IMR-90 (cell line): ENCODE data around the gene HDAC7. TPM values are rescaled to one million over a fixed set of nuclear protein-coding genes. Genes with fewer than 3 reads are reported as not detected.

Experiments
- ATAC-seq: fragments of 200-7000 bp; cut with Tn5 transposase; 2 replicates; pipeline ENCODE4 v1.9.1; 2020; ENCODE audit warnings: low read depth, mild to moderate bottlenecking, moderate library complexity
- BruUV-seq: library from RNA; stranded (reverse); fragments of 400-500 nt; replicated peaks from 2 replicates; lab custom pipeline; 2021; lab: Mats Ljungman, UMichigan
- CTCF ChIA-PET: fragments of 300-600 bp; formaldehyde crosslinking; extraction: SDS; loops from one replicate; lab custom pipeline; 2021; ENCODE audit warnings: antibody characterized with exemption; lab: Yijun Ruan, JAX
- POLR2A ChIA-PET: fragments of 300-600 bp; sonication (Branson Sonifier 250); formaldehyde crosslinking; loops from one replicate; lab custom pipeline; 2022; ENCODE audit warnings: antibody characterized with exemption; ENCODE audit not compliant: unreplicated experiment; lab: Charles Lee
- DNase-seq: peaks from one replicate; pipeline ENCODE4 v3.0.0; 2013
- H2AFZ ChIP-seq: replicated peaks from 2 replicates; pipeline ENCODE3; 2013; ENCODE audit warnings: low read length, mild to moderate bottlenecking; ENCODE audit not compliant: poor library complexity
- H2AK5ac ChIP-seq: 2 replicates; pipeline ENCODE4 v1.6.1; 2013; ENCODE audit warnings: low read depth, low read length, inconsistent platforms
- H2AK9ac ChIP-seq: replicated peaks from 2 replicates; pipeline ENCODE3; 2013; ENCODE audit warnings: mild to moderate bottlenecking, low read depth, low read length, moderate library complexity; ENCODE audit not compliant: poor library complexity
- H2BK120ac ChIP-seq: 2 replicates; pipeline ENCODE4 v1.6.1; 2013; ENCODE audit warnings: low read depth, low read length, inconsistent platforms
- H2BK15ac ChIP-seq: 3 replicates; pipeline ENCODE4 v1.6.1; 2013; ENCODE audit warnings: low read depth, low read length, inconsistent platforms
- H2BK20ac ChIP-seq: 2 replicates; pipeline ENCODE4 v1.6.1; 2013; ENCODE audit warnings: low read depth, mild to moderate bottlenecking, inconsistent platforms, low read length, moderate library complexity
- H2BK5ac ChIP-seq: 2 replicates; pipeline ENCODE4 v1.6.1; 2013; ENCODE audit warnings: mild to moderate bottlenecking, low read depth, low read length, inconsistent platforms; ENCODE audit not compliant: poor library complexity, severe bottlenecking
- H3K14ac ChIP-seq: replicated peaks from 2 replicates; pipeline ENCODE4 v1.6.1; 2013; ENCODE audit warnings: low read depth, low read length, inconsistent platforms
- H3K18ac ChIP-seq: 2 replicates; pipeline ENCODE4 v1.6.1; 2013; ENCODE audit warnings: low read depth, low read length, control low read depth
- H3K23ac ChIP-seq: 2 replicates; pipeline ENCODE4 v1.6.1; 2013; ENCODE audit warnings: low read depth, low read length, inconsistent platforms
- H3K27ac ChIP-seq: 2 replicates; pipeline ENCODE4 v1.5.1; 2013; ENCODE audit warnings: mild to moderate bottlenecking, control low read depth, low read length; ENCODE audit not compliant: insufficient read depth
- H3K27me3 ChIP-seq: 2 replicates; pipeline ENCODE4 v1.6.1; 2013; ENCODE audit warnings: low read length; ENCODE audit not compliant: control insufficient read depth, insufficient read depth
- H3K36me3 ChIP-seq: 2 replicates; pipeline ENCODE4 v1.6.1; 2013; ENCODE audit warnings: low read length, mixed read lengths; ENCODE audit not compliant: control insufficient read depth, insufficient read depth
- H3K4ac ChIP-seq: 2 replicates; pipeline ENCODE4 v1.6.1; 2013; ENCODE audit warnings: low read depth, low read length, inconsistent platforms
- H3K4me1 ChIP-seq: 2 replicates; pipeline ENCODE4 v1.6.1; 2013; ENCODE audit warnings: low read length, mixed read lengths; ENCODE audit not compliant: control insufficient read depth, insufficient read depth
- H3K4me2 ChIP-seq: 2 replicates; pipeline ENCODE4 v1.6.1; 2013; ENCODE audit warnings: low read depth, mild to moderate bottlenecking, control low read depth, low read length, moderate library complexity
- H3K4me3 ChIP-seq: 2 replicates; pipeline ENCODE4 v1.5.1; 2013; ENCODE audit warnings: low read depth, mild to moderate bottlenecking, control low read depth, low read length, moderate library complexity; ENCODE audit not compliant: insufficient read depth
- H3K56ac ChIP-seq: 2 replicates; pipeline ENCODE4 v1.6.1; 2013; ENCODE audit warnings: low read length, inconsistent platforms; ENCODE audit not compliant: insufficient read depth; ENCODE audit errors: extremely low read depth
- H3K79me1 ChIP-seq, 2 experiments: 2 replicates each; pipeline ENCODE4 v1.6.1; 2013; ENCODE audit warnings: low read length in 2 of 2, inconsistent platforms in 1 of 2, low read depth in 1 of 2
- H3K9ac ChIP-seq: 2 replicates; pipeline ENCODE4 v1.6.1; 2013; ENCODE audit warnings: low read depth, low read length, control low read depth
- H3K9me1 ChIP-seq: 2 replicates; pipeline ENCODE4 v1.6.1; 2013; ENCODE audit warnings: low read length, inconsistent platforms; ENCODE audit not compliant: insufficient read depth
- H3K9me3 ChIP-seq: 2 replicates; pipeline ENCODE4 v1.6.1; 2013; ENCODE audit warnings: low read length; ENCODE audit not compliant: control insufficient read depth, insufficient read depth
- H4K20me1 ChIP-seq: 2 replicates; pipeline ENCODE4 v1.6.1; 2013; ENCODE audit warnings: low read length, inconsistent platforms; ENCODE audit not compliant: insufficient read depth
- H4K5ac ChIP-seq: 2 replicates; pipeline ENCODE4 v1.6.1; 2013; ENCODE audit warnings: mild to moderate bottlenecking, low read depth, low read length, control low read depth
- H4K8ac ChIP-seq, 2 experiments: 2 replicates each; pipeline ENCODE4 v1.6.1; 2013; ENCODE audit warnings: low read depth in 2 of 2, low read length in 2 of 2, control low read depth in 1 of 2, inconsistent platforms in 1 of 2
- H4K91ac ChIP-seq: 2 replicates; pipeline ENCODE4 v1.6.1; 2013; ENCODE audit warnings: low read depth, low read length, inconsistent platforms; ENCODE audit not compliant: insufficient read depth
- CEBPB ChIP-seq: IDR thresholded peaks from 2 replicates; pipeline ENCODE4 v1.6.1; 2012; ENCODE audit warnings: low read depth, low read length, improper control_type of control experiment
- CHD1 ChIP-seq: IDR thresholded peaks from 2 replicates; pipeline ENCODE4 v1.6.1; 2012; ENCODE audit warnings: low read depth, low read length, improper control_type of control experiment
- CTCF ChIP-seq: conservative IDR thresholded peaks from 2 replicates; pipeline ENCODE4 v1.5.1; 2012; ENCODE audit warnings: mild to moderate bottlenecking, low read depth, low read length, improper control_type of control experiment
- ELK1 ChIP-seq: fragments of 150-350 bp; IDR thresholded peaks from 2 replicates; pipeline ENCODE4 v1.6.1; 2016; ENCODE audit warnings: low read depth, mild to moderate bottlenecking, low read length, moderate library complexity, borderline replicate concordance
- FOS ChIP-seq: fragments of 150-350 bp; IDR thresholded peaks from 2 replicates; pipeline ENCODE4 v1.6.1; 2016; ENCODE audit warnings: low read depth, low read length
- MAFK ChIP-seq: IDR thresholded peaks from 2 replicates; pipeline ENCODE4 v1.6.1; 2012; ENCODE audit warnings: low read depth, low read length, improper control_type of control experiment
- MAZ ChIP-seq: IDR thresholded peaks from 2 replicates; pipeline ENCODE4 v1.6.1; 2012; ENCODE audit warnings: low read depth, mild to moderate bottlenecking, low read length, improper control_type of control experiment, moderate library complexity, borderline replicate concordance
- MXI1 ChIP-seq: IDR thresholded peaks from 2 replicates; pipeline ENCODE4 v1.6.1; 2012; ENCODE audit warnings: low read depth, mild to moderate bottlenecking, low read length, moderate library complexity, borderline replicate concordance
- POLR2A ChIP-seq: IDR thresholded peaks from 2 replicates; pipeline ENCODE4 v1.6.1; 2012; ENCODE audit warnings: mild to moderate bottlenecking, low read depth, low read length
- RAD21 ChIP-seq: IDR thresholded peaks from 2 replicates; pipeline ENCODE4 v1.6.1; 2012; ENCODE audit warnings: low read length, improper control_type of control experiment
- RCOR1 ChIP-seq: IDR thresholded peaks from 2 replicates; pipeline ENCODE4 v1.6.1; 2012; ENCODE audit warnings: mild to moderate bottlenecking, low read length, improper control_type of control experiment; ENCODE audit not compliant: insufficient replicate concordance
- RFX5 ChIP-seq: IDR thresholded peaks from 2 replicates; pipeline ENCODE4 v1.8.0; 2012; ENCODE audit warnings: low read depth, mild to moderate bottlenecking, low read length, moderate library complexity
- SMC3 ChIP-seq: fragments of 150-350 bp; IDR thresholded peaks from 2 replicates; pipeline ENCODE4 v1.6.1; 2016; ENCODE audit warnings: low read depth, mild to moderate bottlenecking, antibody characterized with exemption, low read length, moderate library complexity
- USF2 ChIP-seq: fragments of 150-350 bp; IDR thresholded peaks from 2 replicates; pipeline ENCODE4 v1.6.1; 2017; ENCODE audit warnings: mild to moderate bottlenecking, antibody characterized with exemption, low read length, low read depth
- WGBS, 2 experiments: methylation state at CpG; one replicate each; pipeline versions ENCODE4 v1.1.5 to v1.1.7; 2013; ENCODE audit warnings: missing lambda C conversion rate in 2 of 2; ENCODE audit not compliant: insufficient read length in 1 of 2; ENCODE audit errors: extremely low coverage in 2 of 2; 5-methylcytosine and 5-hydroxymethylcytosine counted together
- dilution Hi-C: fragments of 300-500 bp; cut with HindIII; formaldehyde crosslinking; loops from one replicate; pipeline ENCODE4 v1.14.3; 2018; ENCODE audit warnings: low sequenced_read_pairs; ENCODE audit not compliant: unreplicated experiment
- in situ Hi-C: fragments of 300-500 bp; cut with MboI; formaldehyde crosslinking; loops from 3 replicates; pipeline ENCODE4 v1.14.3; 2019; ENCODE audit warnings: low sequenced_read_pairs, inconsistent platforms, mixed read lengths
- intact Hi-C: fragments of 100-400 bp; cut with micrococcal nuclease; formaldehyde crosslinking; loops from 2 replicates; pipeline ENCODE4 v1.10.0; 2022
- polyA plus RNA-seq, 3 experiments: library from polyadenylated mRNA; depleted of rRNA; stranded (reverse); fragments of >200 nt; gene quantifications; 2 replicates each; pipeline ENCODE4 v1.2.3, GENCODE V29; 2012; ENCODE audit warnings: low replicate concordance in 1 of 3
- total RNA-seq: library from RNA; depleted of rRNA; stranded (reverse); fragments of >200 nt; gene quantifications from 2 replicates; pipeline ENCODE4 v1.2.3, GENCODE V29; 2012

The HDAC7 gene
- total and polyA plus RNA-seq, 2 of the 4 experiments (the other 2 are of a cell fraction) = 10.4 to 64.7 TPM

GRCh38 chr12:47785036-47785886, 34.4 kb downstream of the HDAC7 start:
- Histone ChIP-seq H4K5ac (no peak overlapping the region), H3K9ac (no peak overlapping the region), H3K4ac (no peak overlapping the region), H2BK20ac (no peak overlapping the region), H3K27ac (no peak overlapping the region), H2AFZ (no peak overlapping the region), H4K20me1 (peaks cover 15% of the 10 kb centered on the region; the same call in 1 of the 2 replicates), H3K79me1 (peaks cover 0 to 20% of the 10 kb centered on the region in 2 experiments), H3K36me3 (peaks cover 76% of the 10 kb centered on the region), H3K18ac (no peak overlapping the region), H4K8ac (no peak overlapping the region), H2AK9ac (no peak overlapping the region), H3K4me2 (no peak overlapping the region), H4K91ac (no peak overlapping the region), H3K4me3 (no peak overlapping the region), H3K9me3 (no peaks in the 10 kb centered on the region), H2BK15ac (no peak overlapping the region), H3K9me1 (no peaks in the 10 kb centered on the region), H3K4me1 (no peaks in the 10 kb centered on the region), H2AK5ac (no peak overlapping the region), H3K23ac (no peak overlapping the region), H3K27me3 (no peaks in the 10 kb centered on the region), H3K56ac (no peak overlapping the region), H2BK5ac (no peak overlapping the region), H3K14ac (no peak overlapping the region), H2BK120ac (no peak overlapping the region)
- in situ Hi-C loops (loop anchor here (5.0 kb wide), 1 partner anchor 42 kb away; no protein-coding TSS in a partner anchor), dilution Hi-C loops (loop anchor here (10.0 kb wide), 1 partner anchor 60 kb away; no protein-coding TSS in a partner anchor), intact Hi-C loops (no loop called here)
- CTCF ChIA-PET = no interaction called here
- DNase-seq (no peak), ATAC-seq (no peak)
- 100% methylated on average over 3 of the region's 15 CpGs; no CpG with 5 or more reads in 1 of the 2 experiments for WGBS, 2 experiments
- no TSS peak for BruUV-seq
- POLR2A ChIA-PET = interaction anchor here (0.7 kb wide), 1 partner anchor 79 kb away, joined by 4 read pairs; no protein-coding TSS in a partner anchor
- TF ChIP-seq CEBPB = no peak
- TF ChIP-seq MXI1 = no peak
- no peak for TF ChIP-seq MAFK
- no peak for TF ChIP-seq RFX5
- no peak for TF ChIP-seq SMC3
- TF ChIP-seq ELK1 = no peak
- TF ChIP-seq RCOR1 = no peak
- TF ChIP-seq FOS = no peak
- no peak for TF ChIP-seq RAD21
- no peak for TF ChIP-seq USF2
- no peak for TF ChIP-seq MAZ
- TF ChIP-seq POLR2A = no peak
- no peak for TF ChIP-seq CHD1
- no peak for TF ChIP-seq CTCF
